Neural progenitor cell (in vitro differentiated cells): ENCODE data around the gene ZNF423. TPM values are rescaled to one million over a fixed set of nuclear protein-coding genes. Genes with fewer than 3 reads are reported as not detected.

ENCODE experiments used
- DNase-seq: peaks from one replicate; pipeline ENCODE4 v3.0.0-alpha.2; 2016; ENCODE audit warnings: low spot score
- H2AFZ ChIP-seq: fragments of 200-600 bp; sonication (generic); replicated peaks from 2 replicates; pipeline ENCODE4 v1.6.1; 2016; ENCODE audit warnings: antibody characterized with exemption
- H3F3A ChIP-seq: fragments of 200-600 bp; sonication (generic); 2 replicates; pipeline ENCODE4 v1.6.1; 2016; ENCODE audit warnings: antibody characterized with exemption, low read depth
- H3K27ac ChIP-seq: fragments of 200-600 bp; sonication (generic); 2 replicates; pipeline ENCODE4 v1.5.1; 2016; ENCODE audit warnings: mild to moderate bottlenecking
- H3K27me3 ChIP-seq: fragments of 200-600 bp; sonication (generic); 2 replicates; pipeline ENCODE4 v1.6.1; 2016; ENCODE audit warnings: mild to moderate bottlenecking, moderate library complexity
- H3K36me3 ChIP-seq: fragments of 200-600 bp; sonication (generic); 2 replicates; pipeline ENCODE4 v1.5.1; 2016
- H3K4me1 ChIP-seq: fragments of 200-600 bp; sonication (generic); 2 replicates; pipeline ENCODE4 v1.6.1; 2016; ENCODE audit warnings: mixed run types
- H3K4me2 ChIP-seq: fragments of 200-600 bp; sonication (generic); 2 replicates; pipeline ENCODE4 v1.6.1; 2016
- H3K4me3 ChIP-seq: fragments of 200-600 bp; sonication (generic); 2 replicates; pipeline ENCODE4 v1.5.1; 2016
- H3K79me2 ChIP-seq: fragments of 200-600 bp; sonication (generic); 2 replicates; pipeline ENCODE4 v1.6.1; 2016; ENCODE audit warnings: low read depth
- H3K9ac ChIP-seq: fragments of 200-600 bp; sonication (generic); 2 replicates; pipeline ENCODE4 v1.6.1; 2016
- H3K9me3 ChIP-seq: fragments of 200-600 bp; sonication (generic); 2 replicates; pipeline ENCODE4 v1.5.1; 2016; ENCODE audit warnings: low read depth
- H4K20me1 ChIP-seq: fragments of 200-600 bp; sonication (generic); 2 replicates; pipeline ENCODE4 v1.6.1; 2016; ENCODE audit warnings: low read depth
- H3K27ac Mint-ChIP-seq: 3 replicates; pipeline ENCODE4 v1.8.0; 2021; ENCODE audit warnings: mixed read lengths
- H3K27me3 Mint-ChIP-seq: 2 replicates; pipeline ENCODE4 v1.8.0; 2022; ENCODE audit warnings: low read depth, mild to moderate bottlenecking, inconsistent platforms, moderate library complexity, mixed read lengths; ENCODE audit not compliant: insufficient read depth
- H3K36me3 Mint-ChIP-seq: 3 replicates; pipeline ENCODE4 v1.8.0; 2021; ENCODE audit warnings: mixed read lengths
- H3K4me1 Mint-ChIP-seq: 3 replicates; pipeline ENCODE4 v1.8.0; 2021; ENCODE audit warnings: mixed read lengths
- H3K4me3 Mint-ChIP-seq: 3 replicates; pipeline ENCODE4 v1.8.0; 2021; ENCODE audit warnings: mild to moderate bottlenecking, moderate library complexity, mixed read lengths
- H3K9me3 Mint-ChIP-seq: 3 replicates; pipeline ENCODE4 v1.8.0; 2020; ENCODE audit warnings: mixed read lengths
- CTCF ChIP-seq: fragments of 200-600 bp; sonication (generic); IDR thresholded peaks from 2 replicates; pipeline ENCODE4 v1.5.1; 2017; ENCODE audit warnings: antibody characterized with exemption, mild to moderate bottlenecking
- EZH2 ChIP-seq: fragments of 200-600 bp; sonication (generic); IDR thresholded peaks from 2 replicates; pipeline ENCODE4 v1.6.1; 2017; ENCODE audit warnings: antibody characterized with exemption, mild to moderate bottlenecking, moderate library complexity
- EZH2phosphoT487 ChIP-seq: fragments of 200-600 bp; sonication (generic); IDR thresholded peaks from 2 replicates; pipeline ENCODE4 v1.6.1; 2017; ENCODE audit warnings: antibody characterized with exemption
- total RNA-seq: library from RNA; depleted of rRNA; stranded (reverse); fragments of >200 nt; gene quantifications from 2 replicates; pipeline ENCODE4 v1.2.3, GENCODE V29; 2015; ENCODE audit warnings: low replicate concordance

Gene ZNF423
- total RNA-seq, 1 donor from 2014 or later, result 21.9 TPM

GRCh38 chr16:49628148-49628547 lies 227.8 kb downstream of the ZNF423 start:
- Histone ChIP-seq H3K4me2 (no peak overlapping the region), H3K36me3 (no peaks in the 10 kb centered on the region), H2AFZ (no peak overlapping the region), H3K4me3 (no peak overlapping the region), H3K9me3 (no peaks in the 10 kb centered on the region), H3K4me1 (no peaks in the 10 kb centered on the region), H3K79me2 (peaks cover 8% of the 10 kb centered on the region), H4K20me1 (peaks cover 18% of the 10 kb centered on the region), H3K27me3 (no peaks in the 10 kb centered on the region), H3K9ac (no peak overlapping the region), H3K27ac (no peak overlapping the region), H3F3A (no peaks in the 10 kb centered on the region)
- DNase-seq, result no peak
- Mint-ChIP-seq H3K4me3 (no peak overlapping the region), H3K36me3 (peaks cover 18% of the 10 kb centered on the region), H3K27me3 (peaks cover 5% of the 10 kb centered on the region), H3K27ac (no peak overlapping the region), H3K9me3 (peaks cover 9% of the 10 kb centered on the region), H3K4me1 (peaks cover 29% of the 10 kb centered on the region)
- TF ChIP-seq EZH2phosphoT487 (no peak), CTCF (no peak), EZH2 (no peak)

DNA sequence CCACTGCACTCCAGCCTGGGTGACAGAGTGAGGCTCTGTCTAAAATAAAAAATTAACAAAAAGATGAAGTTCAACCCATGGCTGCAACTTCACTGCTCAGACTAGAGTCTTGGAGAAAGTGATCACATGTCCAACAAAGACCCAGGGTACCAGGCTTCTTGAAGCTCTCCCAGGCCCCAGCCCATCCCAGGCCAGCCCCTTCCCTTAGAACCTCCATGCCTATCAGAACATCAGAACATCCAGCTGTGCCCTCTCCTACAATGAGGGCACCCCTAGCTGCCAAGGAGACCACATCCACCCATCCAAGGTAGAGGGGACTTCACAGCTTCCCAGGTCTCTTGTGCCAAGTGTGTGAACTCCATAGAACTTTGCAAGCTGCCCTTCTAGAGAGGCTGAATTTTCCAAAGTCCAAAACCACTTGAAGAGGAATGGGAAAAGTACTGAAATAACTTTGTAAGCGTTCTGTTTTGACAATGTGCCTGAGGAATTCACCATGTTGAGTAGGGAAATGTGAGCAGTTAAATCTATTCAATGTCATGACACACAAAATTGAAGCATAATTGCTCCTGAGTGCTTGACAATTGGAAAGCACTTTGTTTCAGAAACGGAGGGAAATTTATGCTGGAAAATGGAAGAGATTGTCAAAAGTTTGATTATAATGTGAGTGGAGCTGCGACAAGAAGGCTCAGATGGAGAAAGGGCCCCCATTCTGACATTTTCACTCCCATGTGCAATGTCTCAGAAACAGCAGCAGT lies 230.4 kb downstream of the ZNF423 start:
- Mint-ChIP-seq H3K4me3 (no peak overlapping the region), H3K27ac (no peak overlapping the region), H3K36me3 (peaks cover 8% of the 10 kb centered on the region), H3K27me3 (peaks cover 10% of the 10 kb centered on the region), H3K9me3 (peaks cover 1% of the 10 kb centered on the region), H3K4me1 (peaks cover 27% of the 10 kb centered on the region)
- Histone ChIP-seq H3K79me2 (no peaks in the 10 kb centered on the region), H2AFZ (no peak overlapping the region), H3K36me3 (no peaks in the 10 kb centered on the region), H3K4me2 (no peak overlapping the region), H3K9me3 (no peaks in the 10 kb centered on the region), H3F3A (no peaks in the 10 kb centered on the region), H3K27ac (no peak overlapping the region), H3K4me1 (no peaks in the 10 kb centered on the region), H3K4me3 (no peak overlapping the region), H3K27me3 (no peaks in the 10 kb centered on the region), H3K9ac (no peak overlapping the region), H4K20me1 (peaks cover 22% of the 10 kb centered on the region)
- DNase-seq, result no peak
- TF ChIP-seq EZH2 (no peak), CTCF (no peak), EZH2phosphoT487 (no peak)

- Histone ChIP-seq H4K20me1 (peaks cover 24% of the 10 kb centered on the region), H3K4me3 (no peak overlapping the region), H3K27ac (no peak overlapping the region), H3K27me3 (no peaks in the 10 kb centered on the region), H3K9ac (no peak overlapping the region), H3K9me3 (no peaks in the 10 kb centered on the region), H3K36me3 (no peaks in the 10 kb centered on the region), H3K4me2 (no peak overlapping the region), H3F3A (no peaks in the 10 kb centered on the region), H2AFZ (no peak overlapping the region), H3K79me2 (no peaks in the 10 kb centered on the region), H3K4me1 (no peaks in the 10 kb centered on the region)
- no peaks in the 10 kb centered on the region for H3K9me3 Mint-ChIP-seq
- H3K4me3 Mint-ChIP-seq, result no peak overlapping the region
- peaks cover 7% of the 10 kb centered on the region for H3K36me3 Mint-ChIP-seq
- H3K27me3 Mint-ChIP-seq, result peaks cover 10% of the 10 kb centered on the region
- H3K27ac Mint-ChIP-seq, result no peak overlapping the region
- TF ChIP-seq CTCF (no peak), EZH2phosphoT487 (no peak), EZH2 (no peak)
- no peak for DNase-seq
- peaks cover 28% of the 10 kb centered on the region for H3K4me1 Mint-ChIP-seq
Measured at GRCh38 chr16:49623501-49624266, 232.2 kb downstream of the ZNF423 start.
